ENCODE data around the gene GSG1L. TPM values are rescaled to one million over a fixed set of nuclear protein-coding genes. Genes with fewer than 3 reads are reported as not detected.
A peak's percentile ranks its signal among the peaks of the same experiment; 100 is the strongest.

GSG1L gene
- total RNA-seq, 2 donors from 2014 or later, result 0.29 TPM; not detected in 1

DNA sequence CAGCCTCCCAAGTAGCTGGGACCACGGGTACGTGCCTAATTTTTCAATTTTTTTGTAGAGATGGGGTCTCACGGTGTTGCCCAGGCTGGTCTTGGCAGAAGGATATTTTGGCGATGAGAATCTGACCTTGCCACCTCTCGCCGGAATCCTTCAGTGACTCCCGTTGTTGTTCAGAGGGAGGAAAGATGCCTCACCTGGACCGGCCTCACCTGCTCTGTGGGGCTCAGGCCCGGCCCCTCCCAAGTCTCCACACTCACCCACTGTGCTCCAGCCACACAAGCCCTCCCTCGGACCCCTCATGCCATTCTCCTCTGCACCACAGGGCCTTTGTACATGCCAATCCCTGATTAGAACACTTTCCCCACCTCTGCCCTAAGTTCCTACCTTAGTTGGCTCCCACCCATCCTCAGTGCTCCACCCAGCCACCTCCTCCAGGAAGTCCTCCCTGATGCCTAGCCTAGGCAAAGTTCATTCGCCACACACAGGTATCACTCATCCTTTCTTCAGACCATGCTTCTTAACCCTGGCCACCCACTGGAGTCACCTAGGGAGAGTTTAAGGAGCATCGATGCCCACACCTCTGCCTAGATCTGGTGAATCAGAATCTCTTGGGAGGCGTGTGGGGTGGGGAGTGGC, 136.1 kb downstream of the GSG1L start:
- H3K4me3 Mint-ChIP-seq, result no peak overlapping the region
- H3K27me3 Mint-ChIP-seq, result peaks cover 23% of the 10 kb centered on the region

DNA sequence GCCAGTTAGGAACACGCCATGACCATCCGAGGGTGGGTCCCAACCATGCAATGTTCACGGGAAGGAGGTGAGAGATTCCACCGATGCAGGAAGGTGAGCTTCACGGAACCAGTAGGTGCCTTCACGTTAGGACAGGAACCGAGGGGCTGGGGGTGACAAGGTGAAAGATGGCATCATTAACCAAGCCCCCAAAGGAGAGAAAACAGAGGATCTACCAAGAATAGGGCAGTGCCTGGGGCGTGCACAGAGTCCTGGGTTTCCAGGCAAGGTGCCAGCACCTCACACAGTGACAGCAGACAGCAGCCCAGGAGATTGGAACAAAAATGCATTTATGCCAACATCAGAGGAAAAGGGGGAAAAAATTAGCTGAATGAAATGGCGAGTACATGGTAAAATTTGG, 137.9 kb downstream of the GSG1L start:
- H3K36me3 Mint-ChIP-seq (ENCODE audit: low read depth), result no peaks in the 10 kb centered on the region
- H3K4me1 Mint-ChIP-seq, result no peaks in the 10 kb centered on the region
- no peak overlapping the region for H3K27ac Mint-ChIP-seq
- no peak for ATAC-seq (replicated peaks)
- no peaks in the 10 kb centered on the region for H3K9me3 Mint-ChIP-seq
- H3K4me3 Mint-ChIP-seq, result no peak overlapping the region
- peaks cover 38% of the 10 kb centered on the region for H3K27me3 Mint-ChIP-seq

More for the DNA sequence above, 136.1 kb downstream of the GSG1L start:
- no peaks in the 10 kb centered on the region for H3K9me3 Mint-ChIP-seq
- no peaks in the 10 kb centered on the region for H3K4me1 Mint-ChIP-seq
- no peak overlapping the region for H3K27ac Mint-ChIP-seq
- no peak for ATAC-seq (replicated peaks)
- no peaks in the 10 kb centered on the region for H3K36me3 Mint-ChIP-seq (ENCODE audit: low read depth)

DNA sequence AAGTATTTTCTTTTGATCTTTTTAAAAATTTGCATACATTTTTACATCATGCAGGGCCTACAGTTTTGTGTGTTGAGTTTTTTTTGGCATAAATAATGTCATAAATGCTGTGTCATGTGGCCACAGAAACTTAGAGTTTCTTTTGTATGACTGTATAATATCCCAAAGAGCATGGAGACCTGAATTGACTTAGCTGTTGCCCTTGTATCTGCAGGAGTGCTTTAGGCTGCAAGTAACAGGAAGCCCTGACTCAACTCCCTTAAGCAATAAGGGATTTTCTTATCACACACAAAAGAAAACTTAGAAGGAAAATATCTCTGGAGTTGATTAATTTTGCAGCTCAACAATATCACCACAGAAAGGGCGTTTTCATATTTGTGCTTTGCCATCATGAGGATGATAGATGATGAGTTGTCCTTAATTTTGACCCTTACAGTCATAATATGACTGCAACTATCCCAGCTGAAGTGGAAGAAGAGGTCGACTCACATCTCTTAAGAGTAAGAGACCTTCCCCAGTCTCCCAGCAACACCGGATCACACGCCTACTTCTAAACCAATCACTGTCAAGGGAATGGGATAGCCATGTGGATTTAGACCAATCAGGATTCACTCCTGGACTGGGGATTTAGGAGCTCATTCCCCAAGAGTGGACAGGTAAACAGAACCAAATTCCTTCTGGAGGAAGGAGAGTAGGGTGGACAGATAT, 138.9 kb downstream of the GSG1L start:
- Mint-ChIP-seq H3K27me3 (peaks cover 45% of the 10 kb centered on the region), H3K9me3 (no peaks in the 10 kb centered on the region), H3K4me1 (no peaks in the 10 kb centered on the region), H3K36me3 (ENCODE audit: low read depth) (no peaks in the 10 kb centered on the region), H3K27ac (no peak overlapping the region), H3K4me3 (no peak overlapping the region)
- peak; percentile 72 for ATAC-seq (replicated peaks)

DNA sequence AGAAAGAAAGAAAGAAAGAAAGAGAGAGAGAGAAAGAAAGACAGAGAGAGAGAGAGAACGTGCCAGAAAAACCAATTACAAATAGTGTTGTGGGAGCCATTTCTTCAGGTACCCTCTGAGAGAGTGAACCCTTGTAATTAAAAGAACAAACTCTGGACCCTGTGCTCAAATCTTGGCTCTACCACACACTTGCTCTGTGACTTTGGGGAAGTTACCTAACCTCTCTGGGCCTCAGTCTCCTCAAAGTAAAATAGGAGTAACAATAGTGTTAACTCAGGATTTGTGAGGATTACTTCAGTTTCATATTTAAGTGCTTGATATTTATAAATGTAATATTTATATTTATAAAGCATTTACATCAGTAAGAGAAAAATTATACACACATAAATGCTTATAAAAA, 139.8 kb downstream of the GSG1L start:
- Mint-ChIP-seq H3K27ac (no peak overlapping the region), H3K36me3 (ENCODE audit: low read depth) (no peaks in the 10 kb centered on the region), H3K4me1 (no peaks in the 10 kb centered on the region), H3K9me3 (no peaks in the 10 kb centered on the region), H3K4me3 (no peak overlapping the region), H3K27me3 (peaks cover 53% of the 10 kb centered on the region)
- no peak for ATAC-seq (replicated peaks)

DNA sequence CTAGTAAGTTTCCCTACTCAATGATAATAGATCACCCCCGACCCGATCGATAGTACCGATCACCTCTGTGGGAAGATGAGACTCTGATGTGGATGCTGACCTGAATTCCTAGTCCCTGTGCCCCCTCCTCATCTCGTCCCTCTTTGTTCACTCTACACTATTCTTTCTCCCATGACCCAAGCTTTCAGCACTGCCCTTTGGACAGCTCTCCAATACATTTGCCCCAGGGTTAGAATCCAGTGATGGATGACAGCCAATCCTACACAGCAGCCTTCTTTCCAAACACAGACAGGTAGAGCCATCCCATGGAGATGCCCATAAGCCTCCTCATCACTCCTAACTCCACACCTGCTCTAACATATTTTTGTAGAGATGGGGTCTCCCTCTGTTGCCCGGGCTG, 141.1 kb downstream of the GSG1L start:
- Mint-ChIP-seq H3K27ac (no peak overlapping the region), H3K27me3 (peaks cover 49% of the 10 kb centered on the region), H3K4me3 (no peak overlapping the region), H3K4me1 (no peaks in the 10 kb centered on the region), H3K9me3 (no peaks in the 10 kb centered on the region), H3K36me3 (ENCODE audit: low read depth) (no peaks in the 10 kb centered on the region)
- ATAC-seq (replicated peaks), result no peak

DNA sequence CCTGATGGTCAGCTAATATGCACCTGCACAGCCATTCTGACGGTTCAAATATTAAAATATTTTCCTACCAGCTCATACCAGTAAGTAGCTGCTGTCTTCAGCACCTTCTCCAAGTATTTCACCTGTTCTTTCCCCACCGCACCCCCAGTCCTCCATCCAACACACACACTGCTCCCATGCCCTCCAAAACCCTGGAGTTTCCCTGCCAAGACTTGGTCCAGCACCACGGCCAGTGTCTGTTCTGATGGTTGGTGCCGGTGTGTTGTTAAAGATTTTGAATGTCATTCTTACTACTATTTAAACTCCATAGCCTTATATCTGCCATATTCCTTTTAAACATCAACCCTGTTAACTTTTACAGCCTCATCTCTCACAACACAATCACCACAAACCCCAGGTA, 142.4 kb downstream of the GSG1L start:
- no peak for ATAC-seq (replicated peaks)

DNA sequence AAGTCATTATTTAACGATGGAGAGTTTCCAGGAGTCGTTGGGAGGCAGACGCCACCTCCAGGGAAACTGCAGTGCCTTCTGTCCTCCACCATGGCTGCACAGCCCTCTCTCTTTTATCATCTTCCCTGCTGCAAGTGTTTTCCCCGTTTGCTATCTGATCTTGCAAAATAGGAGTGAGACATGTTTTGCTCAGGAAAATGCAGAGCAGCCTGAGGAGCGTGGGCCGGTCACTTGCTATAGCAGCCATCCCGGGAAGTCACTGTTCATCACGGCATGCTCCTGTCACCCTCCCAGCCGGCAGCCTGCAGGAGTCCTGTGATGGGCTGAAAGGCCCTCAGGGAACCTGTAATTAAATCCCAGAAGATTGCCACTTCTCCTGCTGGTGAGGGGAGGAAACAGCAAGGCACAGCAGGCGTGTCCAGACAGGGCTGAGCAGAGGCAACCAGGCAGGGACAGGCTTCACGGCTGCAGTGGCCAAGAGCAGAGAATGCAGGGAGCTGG, 143.1 kb downstream of the GSG1L start:
- Mint-ChIP-seq H3K36me3 (ENCODE audit: low read depth) (no peaks in the 10 kb centered on the region), H3K27ac (no peak overlapping the region), H3K27me3 (peaks cover 45% of the 10 kb centered on the region), H3K4me3 (no peak overlapping the region), H3K9me3 (no peaks in the 10 kb centered on the region), H3K4me1 (no peaks in the 10 kb centered on the region)
- no peak for ATAC-seq (replicated peaks)

More for the DNA sequence above, 142.4 kb downstream of the GSG1L start:
- no peaks in the 10 kb centered on the region for H3K9me3 Mint-ChIP-seq
- no peak overlapping the region for H3K4me3 Mint-ChIP-seq
- H3K4me1 Mint-ChIP-seq, result no peaks in the 10 kb centered on the region
- H3K27ac Mint-ChIP-seq, result no peak overlapping the region
- peaks cover 50% of the 10 kb centered on the region for H3K27me3 Mint-ChIP-seq
- H3K36me3 Mint-ChIP-seq (ENCODE audit: low read depth), result no peaks in the 10 kb centered on the region

DNA sequence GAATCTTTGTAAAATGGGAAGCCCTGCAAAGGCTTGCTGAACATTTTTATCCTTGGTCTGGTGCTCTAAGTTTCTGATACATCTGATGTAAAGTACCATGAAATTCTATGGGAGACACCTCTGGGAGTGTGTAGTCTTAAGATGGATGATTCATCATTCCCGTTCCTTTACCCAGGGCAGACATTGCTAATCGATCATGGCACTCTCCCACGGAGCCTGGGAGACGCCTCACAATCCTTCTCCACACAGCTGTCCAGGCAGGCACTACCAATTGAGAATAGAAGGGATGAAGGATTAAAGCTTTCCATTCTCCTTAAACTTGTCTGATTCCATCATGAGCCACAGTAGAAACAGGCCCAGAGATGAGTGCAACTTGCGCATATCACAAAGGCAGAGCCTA, 144.8 kb downstream of the GSG1L start:
- no peak for ATAC-seq (replicated peaks)
- no peak overlapping the region for H3K27ac Mint-ChIP-seq
- H3K36me3 Mint-ChIP-seq (ENCODE audit: low read depth), result no peaks in the 10 kb centered on the region
- no peaks in the 10 kb centered on the region for H3K4me1 Mint-ChIP-seq
- H3K4me3 Mint-ChIP-seq, result no peak overlapping the region
- no peaks in the 10 kb centered on the region for H3K9me3 Mint-ChIP-seq
- H3K27me3 Mint-ChIP-seq, result peaks cover 44% of the 10 kb centered on the region

DNA sequence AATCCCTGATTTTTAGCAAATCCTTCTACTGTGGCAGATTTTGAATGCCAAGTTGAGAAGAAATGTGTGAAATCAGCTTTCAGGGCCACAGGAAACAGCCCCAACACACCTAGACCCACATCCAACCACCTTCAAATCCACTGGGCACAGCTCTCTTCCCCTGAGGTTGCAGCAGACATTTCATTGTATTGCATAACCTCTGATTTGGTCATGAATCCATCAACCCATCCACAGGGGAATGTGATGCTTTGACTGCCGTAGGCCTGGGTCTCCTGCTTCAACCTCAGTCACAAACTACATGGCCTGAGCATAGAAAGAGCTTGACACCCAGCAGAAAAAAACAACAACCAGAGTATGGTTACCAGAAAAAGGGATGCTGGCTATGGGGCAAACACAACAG, 145.6 kb downstream of the GSG1L start:
- Mint-ChIP-seq H3K27ac (no peak overlapping the region), H3K27me3 (peaks cover 44% of the 10 kb centered on the region), H3K4me3 (no peak overlapping the region), H3K9me3 (no peaks in the 10 kb centered on the region), H3K36me3 (ENCODE audit: low read depth) (no peaks in the 10 kb centered on the region), H3K4me1 (no peaks in the 10 kb centered on the region)
- no peak for ATAC-seq (replicated peaks)

DNA sequence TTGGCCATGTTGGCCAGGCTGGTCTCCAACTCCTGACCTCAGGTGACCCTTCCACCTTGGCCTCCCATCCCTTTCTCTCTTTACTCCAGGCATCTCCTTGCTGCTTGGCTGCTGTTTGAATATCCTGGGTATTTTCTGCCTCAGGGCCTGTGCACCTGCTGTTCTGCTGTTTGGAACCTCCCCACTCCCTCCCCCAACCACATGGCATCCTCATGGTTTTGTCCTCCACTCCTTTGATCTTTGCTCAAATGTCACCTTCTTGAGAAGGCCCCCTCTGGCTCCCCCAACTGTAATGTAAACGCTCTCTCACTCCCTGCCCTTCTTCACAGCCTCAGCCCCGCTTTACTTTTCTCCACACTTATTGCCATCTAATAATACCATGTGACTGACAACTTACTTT, 152.0 kb downstream of the GSG1L start:
- H3K36me3 Mint-ChIP-seq (ENCODE audit: low read depth), result no peaks in the 10 kb centered on the region
- H3K27me3 Mint-ChIP-seq, result peaks cover 9% of the 10 kb centered on the region
- H3K4me3 Mint-ChIP-seq, result no peak overlapping the region
- no peak for ATAC-seq (replicated peaks)
- H3K4me1 Mint-ChIP-seq, result no peaks in the 10 kb centered on the region
- H3K27ac Mint-ChIP-seq, result no peak overlapping the region
- no peaks in the 10 kb centered on the region for H3K9me3 Mint-ChIP-seq

DNA sequence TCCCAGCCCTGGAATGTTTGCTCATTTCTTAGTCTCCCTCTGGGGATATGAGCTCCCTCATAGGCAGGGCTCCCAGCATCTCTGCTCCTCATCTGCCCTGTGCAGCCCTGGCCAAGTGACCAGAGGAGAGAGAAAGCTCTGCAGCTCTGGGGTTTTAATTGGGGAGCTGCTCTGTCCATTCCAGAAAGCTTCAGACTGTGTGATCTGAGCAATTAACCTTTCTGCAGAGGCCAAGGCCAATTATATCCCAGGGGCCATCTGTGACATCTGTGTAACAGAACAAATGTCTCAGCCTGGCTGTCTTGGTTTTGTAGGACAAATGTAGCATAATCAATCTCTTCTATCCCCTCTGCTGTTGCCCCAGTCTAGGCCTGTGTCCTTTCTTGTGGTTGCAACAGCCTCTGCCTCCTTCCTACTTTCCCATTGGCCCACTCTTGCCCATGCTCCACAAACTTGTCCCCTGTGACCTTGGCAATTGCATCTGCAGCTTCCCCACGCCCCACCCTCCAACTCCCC, 156.0 kb downstream of the GSG1L start:
- H3K27me3 Mint-ChIP-seq, result peaks cover 18% of the 10 kb centered on the region
- H3K4me1 Mint-ChIP-seq, result no peaks in the 10 kb centered on the region
- no peak for ATAC-seq (replicated peaks)
- no peak overlapping the region for H3K27ac Mint-ChIP-seq
- no peak overlapping the region for H3K4me3 Mint-ChIP-seq
- H3K9me3 Mint-ChIP-seq, result no peaks in the 10 kb centered on the region
- H3K36me3 Mint-ChIP-seq (ENCODE audit: low read depth), result no peaks in the 10 kb centered on the region

DNA sequence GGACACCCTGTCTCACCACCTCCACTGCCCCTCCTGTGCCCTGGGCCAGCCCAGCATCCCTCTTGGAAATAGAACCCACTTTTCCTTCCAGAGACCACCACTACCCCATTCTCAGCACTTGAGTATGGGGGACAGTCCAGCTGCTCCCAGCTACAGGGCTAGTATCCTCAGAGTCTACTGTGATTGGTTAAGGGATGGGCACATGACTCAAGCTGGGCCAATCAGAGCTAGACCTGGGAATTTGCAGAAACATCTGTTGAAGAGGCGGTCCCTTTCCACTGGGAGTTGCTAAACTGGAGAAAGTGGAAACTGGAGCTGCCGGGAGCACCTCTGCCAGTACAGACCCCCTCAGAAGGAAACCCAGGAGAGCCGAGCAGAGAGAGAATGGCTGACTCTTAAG, 156.6 kb downstream of the GSG1L start:
- H3K9me3 Mint-ChIP-seq, result no peaks in the 10 kb centered on the region

DNA sequence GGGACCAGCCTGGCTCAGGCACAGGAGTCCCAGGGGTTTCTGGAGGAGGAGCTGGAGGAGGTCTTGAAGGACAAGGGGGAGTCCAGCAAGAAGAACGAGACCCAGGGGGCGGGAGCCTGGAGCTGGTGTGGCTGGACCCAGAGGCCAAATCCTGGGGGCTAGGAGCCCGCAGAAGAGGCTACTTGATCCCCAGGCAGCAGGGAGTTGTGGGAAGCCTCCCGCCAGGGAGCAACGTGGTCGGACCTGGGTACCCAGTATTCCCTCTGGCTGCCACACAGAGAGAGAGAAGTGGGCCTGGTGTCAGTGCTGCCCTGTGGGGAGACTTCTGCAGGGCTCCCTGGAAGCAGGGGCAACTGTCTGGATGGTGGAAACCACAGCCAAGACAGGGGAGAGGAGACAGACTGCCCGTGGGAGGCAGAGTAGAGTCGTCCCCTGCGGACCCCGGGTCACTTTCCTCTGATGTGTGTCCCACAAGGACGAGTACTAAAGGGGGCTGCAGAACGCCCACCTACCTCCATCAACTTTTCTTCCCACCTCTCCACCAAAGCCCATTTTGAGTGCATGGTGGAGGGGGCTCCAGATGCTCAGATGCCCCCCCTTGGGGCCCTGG, 160.4 kb downstream of the GSG1L start:
- no peaks in the 10 kb centered on the region for H3K4me1 Mint-ChIP-seq
- no peaks in the 10 kb centered on the region for H3K36me3 Mint-ChIP-seq (ENCODE audit: low read depth)
- ATAC-seq (replicated peaks), result no peak
- H3K27ac Mint-ChIP-seq, result no peak overlapping the region
- H3K27me3 Mint-ChIP-seq, result peaks cover 18% of the 10 kb centered on the region
- H3K4me3 Mint-ChIP-seq, result no peak overlapping the region
- no peaks in the 10 kb centered on the region for H3K9me3 Mint-ChIP-seq

More for the DNA sequence above, 156.6 kb downstream of the GSG1L start:
- peaks cover 21% of the 10 kb centered on the region for H3K27me3 Mint-ChIP-seq
- no peaks in the 10 kb centered on the region for H3K36me3 Mint-ChIP-seq (ENCODE audit: low read depth)
- no peak overlapping the region for H3K4me3 Mint-ChIP-seq
- no peak overlapping the region for H3K27ac Mint-ChIP-seq
- H3K4me1 Mint-ChIP-seq, result no peaks in the 10 kb centered on the region
- no peak for ATAC-seq (replicated peaks)

DNA sequence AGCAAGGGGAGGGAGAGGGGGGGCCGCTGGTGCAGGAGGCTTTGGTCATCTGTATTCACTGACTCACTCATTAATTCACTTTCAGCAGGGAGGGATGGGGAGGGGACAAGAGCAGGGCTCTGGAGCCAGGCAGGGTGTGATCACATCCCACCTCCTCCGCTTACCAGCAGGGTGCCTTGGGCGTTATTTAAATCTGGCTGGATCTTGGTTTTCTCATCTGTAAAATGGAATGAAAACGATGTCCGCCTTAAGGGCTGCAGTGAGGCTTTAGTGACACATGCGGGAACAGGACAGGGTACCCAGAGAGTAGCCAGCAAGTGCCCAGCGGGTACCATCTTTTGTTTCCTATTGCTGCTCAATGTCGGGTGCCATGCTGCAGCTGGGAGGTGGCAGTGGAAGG, 161.0 kb downstream of the GSG1L start:
- Mint-ChIP-seq H3K36me3 (ENCODE audit: low read depth) (no peaks in the 10 kb centered on the region), H3K4me3 (no peak overlapping the region)
- no peak for ATAC-seq (replicated peaks)

DNA sequence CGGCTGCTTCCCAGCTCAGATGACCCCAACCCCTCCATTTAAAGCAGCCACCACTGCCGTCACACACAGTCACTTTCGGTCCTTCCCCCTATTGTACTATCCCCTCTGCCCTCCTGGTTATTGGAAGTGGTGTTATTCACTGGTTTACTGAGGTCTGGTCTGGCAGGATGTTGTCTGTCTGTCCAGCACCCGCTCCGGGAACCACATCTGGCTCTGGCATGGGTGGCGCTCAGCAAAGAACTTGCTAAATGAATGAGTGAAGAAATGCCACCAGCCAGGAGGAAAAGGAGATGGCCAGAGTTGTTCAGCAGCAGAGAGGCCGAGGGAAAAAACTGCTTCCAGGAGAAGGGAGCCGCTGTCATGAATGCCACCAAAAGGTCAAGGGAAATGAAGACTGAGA, 161.6 kb downstream of the GSG1L start:
- no peak for ATAC-seq (replicated peaks)
- no peak overlapping the region for H3K27ac Mint-ChIP-seq
- H3K27me3 Mint-ChIP-seq, result peaks cover 18% of the 10 kb centered on the region
- no peaks in the 10 kb centered on the region for H3K4me1 Mint-ChIP-seq
- no peaks in the 10 kb centered on the region for H3K36me3 Mint-ChIP-seq (ENCODE audit: low read depth)
- no peaks in the 10 kb centered on the region for H3K9me3 Mint-ChIP-seq
- H3K4me3 Mint-ChIP-seq, result no peak overlapping the region

More for the DNA sequence above, 161.0 kb downstream of the GSG1L start:
- Mint-ChIP-seq H3K27me3 (peaks cover 18% of the 10 kb centered on the region), H3K9me3 (no peaks in the 10 kb centered on the region), H3K4me1 (no peaks in the 10 kb centered on the region), H3K27ac (no peak overlapping the region)

Measured in activated T-helper 17 cell treated with anti-CD3 and anti-CD28 coated beads, Interleukin-2, amount 50 U/mL, for 72 hours (primary cell).